Epidermal melanocyte (primary cell): Measurements from ENCODE around the gene IPP.
"Not testable (repeated sequence)": the region's sequence is repeated elsewhere in the genome, so short reads cannot be mapped to it uniquely, and the experiment has no call there.

Experiments used
- DNase-seq: peaks from one replicate; pipeline ENCODE4 v3.0.0; 2011; ENCODE audit warnings: low spot score; ENCODE audit not compliant: insufficient read length

IPP gene

DNA sequence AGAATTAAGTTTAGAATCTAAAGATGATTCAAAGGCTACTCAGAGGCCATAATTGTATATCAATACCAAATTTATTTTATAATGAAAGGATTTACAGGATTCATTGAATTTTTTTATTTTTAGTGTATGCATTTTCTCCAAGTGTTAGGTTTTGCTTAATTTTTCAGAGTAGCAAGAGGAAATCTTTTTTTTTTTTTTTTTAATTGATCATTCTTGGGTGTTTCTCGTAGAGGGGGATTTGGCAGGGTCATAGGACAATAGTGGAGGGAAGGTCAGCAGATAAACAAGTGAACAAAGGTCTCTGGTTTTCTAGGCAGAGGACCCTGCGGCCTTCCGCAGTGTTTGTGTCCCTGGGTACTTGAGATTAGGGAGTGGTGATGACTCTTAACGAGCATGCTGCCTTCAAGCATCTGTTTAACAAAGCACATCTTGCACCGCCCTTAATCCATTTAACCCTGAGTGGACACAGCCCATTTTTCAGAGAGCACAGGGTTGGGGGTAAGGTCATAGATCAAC is 10.8 kb downstream of the IPP start:
- DNase-seq, result not testable (repeated sequence)

GRCh38 chr1:45739137-45739536 is 11.3 kb downstream of the IPP start:
- no peak for DNase-seq

- DNase-seq, result no peak
Measured at GRCh38 chr1:45730780-45731319, 19.6 kb downstream of the IPP start.

- DNase-seq, result no peak
Measured at GRCh38 chr1:45730075-45730779, 20.2 kb downstream of the IPP start.

GRCh38 chr1:45726007-45726406 is 24.4 kb downstream of the IPP start:
- not testable (repeated sequence) for DNase-seq

DNA sequence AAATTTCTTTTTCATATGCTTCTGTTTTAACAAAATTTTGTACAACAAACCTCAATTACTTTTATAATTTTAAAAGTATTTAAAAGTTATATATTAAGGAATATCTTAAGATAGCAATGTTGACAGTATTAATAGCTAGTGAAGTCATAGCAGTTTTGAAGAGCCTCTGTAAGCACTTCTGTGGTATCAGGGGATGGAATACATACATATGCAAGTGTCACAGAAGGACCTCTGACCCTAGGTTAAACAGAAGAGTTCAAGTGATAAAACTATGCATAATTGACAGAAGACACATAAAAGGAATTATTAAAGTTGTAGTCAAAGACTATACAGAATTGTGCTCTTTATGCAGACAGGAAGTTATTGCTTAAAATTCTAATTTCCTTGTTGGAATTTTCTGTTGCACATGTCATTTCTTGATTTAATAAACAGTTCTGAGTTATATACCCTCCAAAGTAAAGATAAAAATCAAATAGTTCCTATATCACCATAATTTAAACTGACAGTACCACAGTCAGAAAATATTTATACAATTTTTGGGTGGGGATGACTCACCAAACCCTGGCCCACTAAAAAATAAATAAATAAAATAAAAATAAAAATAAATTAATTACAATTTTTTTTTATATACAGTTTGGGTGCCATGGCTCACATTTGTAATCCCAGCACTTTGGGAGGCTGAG is 27.1 kb downstream of the IPP start:
- DNase-seq, result no peak

- DNase-seq, result no peak
Measured at GRCh38 chr1:45722809-45723208, 27.6 kb downstream of the IPP start.

DNA sequence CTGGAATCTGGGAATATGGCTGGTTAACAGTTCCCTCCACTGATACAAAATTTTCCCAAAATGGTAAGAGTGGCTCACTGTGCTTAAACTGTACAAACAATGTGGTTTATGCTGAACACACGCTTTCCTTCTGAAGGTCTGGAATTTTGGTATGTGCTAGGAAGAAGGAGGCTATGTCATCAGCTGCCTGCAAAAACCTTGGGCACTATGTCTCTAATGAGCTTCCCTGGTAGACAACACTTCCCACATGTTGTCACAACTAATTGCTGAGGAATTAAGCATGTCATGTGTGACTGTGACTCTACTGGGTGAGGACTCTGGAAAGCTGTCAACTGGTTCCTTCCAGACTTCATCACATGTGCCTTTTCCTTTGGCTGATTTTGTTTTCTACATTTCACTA is 29.2 kb downstream of the IPP start:
- no peak for DNase-seq

GRCh38 chr1:45718289-45718688 is 32.2 kb downstream of the IPP start:
- no peak for DNase-seq

GRCh38 chr1:45717386-45717785 is 33.1 kb downstream of the IPP start:
- DNase-seq, result not testable (repeated sequence)

- DNase-seq, result no peak
Measured at GRCh38 chr1:45716700-45717099, 33.8 kb downstream of the IPP start.

GRCh38 chr1:45713711-45714110 is 36.7 kb downstream of the IPP start:
- no peak for DNase-seq

DNA sequence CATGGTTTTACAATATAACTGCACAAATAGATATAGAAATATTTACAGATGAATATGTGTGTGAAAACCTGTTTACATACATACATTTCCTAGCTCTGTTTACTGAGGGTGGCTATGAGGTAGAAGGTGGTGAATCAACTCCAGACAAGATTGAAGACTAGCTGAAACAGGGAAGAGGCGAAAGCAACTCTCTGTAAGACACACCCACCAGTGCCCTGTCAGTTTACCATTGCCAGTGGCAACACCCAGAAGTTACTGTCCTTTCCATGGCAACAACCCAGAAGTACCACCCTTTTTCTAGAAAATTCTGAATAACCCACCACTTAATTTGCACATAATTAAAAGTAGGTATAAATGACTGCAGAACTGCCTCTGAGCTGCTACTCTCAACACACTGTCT is 45.8 kb downstream of the IPP start:
- no peak for DNase-seq

DNA sequence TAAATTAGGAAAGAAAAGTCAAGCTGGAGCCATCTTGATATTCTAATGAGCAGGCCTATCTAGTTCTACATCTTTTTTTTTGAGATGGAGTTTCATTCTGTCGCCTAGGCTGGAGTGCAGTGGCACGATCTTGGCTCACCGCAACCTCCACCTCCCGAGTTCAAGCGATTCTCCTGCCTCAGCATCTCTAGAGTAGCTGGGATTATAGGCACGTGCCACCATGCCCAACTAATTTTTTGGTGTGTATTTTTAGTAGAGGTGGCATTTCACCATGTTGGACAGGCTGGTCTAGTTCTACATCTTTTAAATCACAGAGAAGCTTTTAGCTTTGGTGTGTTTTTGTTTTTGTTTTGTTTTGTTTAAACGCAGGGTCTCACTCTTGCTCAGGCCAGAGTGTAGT is 55.6 kb downstream of the IPP start:
- DNase-seq, result no peak

- DNase-seq, result not testable (repeated sequence)
Measured at GRCh38 chr1:45693811-45694210, 56.6 kb downstream of the IPP start.

GRCh38 chr1:45687754-45688740 is 62.4 kb downstream of the IPP start, which contains the start of gene TMEM69:
TMEM69 (plus strand) TSS chr1:45688181; CDS start chr1:45691069, 2,888 bp downstream.
- peak; percentile 88 for DNase-seq

DNA sequence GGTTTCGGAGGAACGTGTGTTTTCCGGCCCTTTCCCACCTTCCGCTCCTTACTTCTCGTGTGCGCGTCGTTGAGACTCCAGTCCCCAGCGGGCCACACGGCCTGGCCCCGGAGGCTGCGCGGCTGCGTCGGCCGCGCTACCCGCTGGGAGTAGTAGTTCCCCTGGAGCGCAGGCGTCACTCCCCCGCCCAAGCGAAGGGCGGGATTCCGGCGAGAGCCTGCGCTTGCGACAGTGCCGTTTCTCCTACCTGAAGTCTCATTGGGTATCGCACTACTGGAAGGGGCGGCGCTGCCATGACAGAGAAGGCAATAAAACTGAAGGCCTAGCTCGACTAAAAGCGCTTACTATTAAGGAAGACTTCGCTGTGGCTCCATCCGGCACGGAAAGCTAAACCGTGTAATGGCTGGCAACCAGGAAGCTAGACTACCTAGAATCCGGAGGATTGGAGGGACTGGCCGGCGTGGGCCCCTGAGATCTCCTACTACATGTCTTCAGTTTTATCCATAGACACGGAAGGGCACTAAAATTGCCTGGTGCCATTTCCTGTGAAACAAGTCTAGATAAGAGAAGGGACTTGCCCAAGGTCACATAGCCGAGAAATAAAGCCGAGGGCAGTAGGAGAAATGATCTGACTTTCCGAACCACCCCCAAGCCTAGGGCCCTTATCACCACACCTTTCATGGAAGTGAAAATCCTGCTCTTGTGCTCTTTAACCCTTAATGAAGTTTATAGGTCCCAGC is 63.3 kb downstream of the IPP start:
- peak; percentile 91 for DNase-seq

- peak; percentile 92 for DNase-seq
Measured at GRCh38 chr1:45686288-45687013, 64.0 kb downstream of the IPP start, which contains the start of gene GPBP1L1. GPBP1L1 (minus strand) TSS chr1:45686533; CDS start chr1:45659087, 27,446 bp downstream.

- DNase-seq, result no peak
Measured at GRCh38 chr1:45686015-45686287, 64.5 kb downstream of the IPP start.
